GM12878 (cell line): ENCODE measurements around the gene LMO7.

Source experiments
- CTCF ChIP-seq, 3 experiments: IDR thresholded peaks in 2 of 3; conservative IDR thresholded peaks in 1 of 3; 2 replicates each; pipeline ENCODE4 v1.5.1; 2011; ENCODE audit warnings: low read depth in 3 of 3, low read length in 3 of 3, mild to moderate bottlenecking in 3 of 3, control low read depth in 2 of 3, moderate library complexity in 2 of 3, inconsistent platforms in 1 of 3, mixed read lengths in 1 of 3; ENCODE audit not compliant: control insufficient read depth in 2 of 3, insufficient read depth in 1 of 3; ENCODE audit errors: extremely low read depth in 1 of 3
- HDGF ChIP-seq: fragments of 450-650 bp; IDR thresholded peaks from 2 replicates; pipeline ENCODE4 v1.6.1; 2016; ENCODE audit warnings: antibody characterized with exemption
- MXI1 ChIP-seq: fragments of 150-350 bp; IDR thresholded peaks from 2 replicates; pipeline ENCODE4 v1.6.1; 2011; ENCODE audit warnings: low read depth, mild to moderate bottlenecking, inconsistent platforms, low read length, improper control_type of control experiment
- POLR2AphosphoS5 ChIP-seq: IDR thresholded peaks from 2 replicates; pipeline ENCODE4 v1.6.1; 2011; ENCODE audit warnings: mild to moderate bottlenecking, low read length, inconsistent platforms
- RELB ChIP-seq: fragments of 450-650 bp; IDR thresholded peaks from 2 replicates; pipeline ENCODE4 v1.6.1; 2017; ENCODE audit warnings: low read depth, mild to moderate bottlenecking, moderate library complexity
- SMC3 ChIP-seq: IDR thresholded peaks from 2 replicates; pipeline ENCODE4 v1.6.1; 2011; ENCODE audit warnings: low read length, improper control_type of control experiment, borderline replicate concordance

- TF ChIP-seq POLR2AphosphoS5: no peak
- TF ChIP-seq MXI1: no peak
- no peak for TF ChIP-seq RELB
- no peak for TF ChIP-seq SMC3
- TF ChIP-seq HDGF: no peak
- TF ChIP-seq CTCF (IDR thresholded peaks at IDR 0.05 in 2 of 3, conservative IDR thresholded peaks at IDR 0.05 in 1 of 3; ENCODE audit: control insufficient read depth in 2 of 3, extremely low read depth in 1 of 3, insufficient read depth in 1 of 3, low read depth in 3 of 3, low read length in 3 of 3): no peak
These were observed 9.0 kb downstream of the LMO7 start for GRCh38 chr13:75645141-75645540.
